SK-N-SH (cell line): ENCODE measurements around the gene RDH16. TPM values are rescaled to one million over a fixed set of nuclear protein-coding genes. Genes with fewer than 3 reads are reported as not detected.

Experiments used
- CTCF ChIA-PET: fragments of 300-600, 350-600 bp; formaldehyde crosslinking; extraction: SDS; loops from one replicate; lab custom pipeline; 2021; lab: Yijun Ruan, JAX
- POLR2A ChIA-PET: fragments of 350-600 bp; sonication (Branson Sonifier 250); formaldehyde crosslinking; extraction: SDS; loops from one replicate; lab custom pipeline; 2020; ENCODE audit warnings: antibody characterized with exemption, inconsistent platforms; lab: Yijun Ruan, JAX
- DNase-seq: peaks from one replicate; pipeline ENCODE4 v3.0.0; 2012
- H2AFZ ChIP-seq: fragments of 200-600 bp; sonication (generic); 2 replicates; pipeline ENCODE4 v1.8.1; 2016; ENCODE audit warnings: antibody characterized with exemption, mild to moderate bottlenecking, low read depth
- H3F3A ChIP-seq: fragments of 200-600 bp; sonication (generic); replicated peaks from 2 replicates; pipeline ENCODE3; 2016; ENCODE audit warnings: antibody characterized with exemption, mild to moderate bottlenecking; ENCODE audit not compliant: insufficient read depth
- H3K27ac ChIP-seq, 2 experiments: fragments of 200-500 bp in 1 of 2; fragments of 200-600 bp in 1 of 2; sonication (Bioruptor generic) in 1 of 2; sonication (generic), shearing (Covaris generic) in 1 of 2; 2 replicates each; pipeline versions ENCODE4 v1.5.1 to v1.6.1; 2014 to 2016; ENCODE audit warnings: low read depth in 2 of 2, inconsistent platforms in 1 of 2, low read length in 1 of 2, mild to moderate bottlenecking in 1 of 2, mixed read lengths in 1 of 2
- H3K27me3 ChIP-seq: fragments of 200-600 bp; sonication (generic), shearing (Covaris generic); 2 replicates; pipeline ENCODE4 v1.6.1; 2016; ENCODE audit warnings: mixed run types; ENCODE audit not compliant: insufficient read depth
- H3K36me3 ChIP-seq, 2 experiments: fragments of 200-500 bp in 1 of 2; fragments of 200-600 bp in 1 of 2; sonication (Bioruptor generic) in 1 of 2; sonication (generic) in 1 of 2; replicated peaks in 1 of 2; 2 replicates each; pipeline versions ENCODE3 to v1.5.1; 2014 to 2016; ENCODE audit warnings: low read length in 1 of 2, mild to moderate bottlenecking in 1 of 2; ENCODE audit not compliant: insufficient read depth in 2 of 2, control insufficient read depth in 1 of 2
- H3K4me1 ChIP-seq, 2 experiments: fragments of 200-500 bp in 1 of 2; fragments of 200-600 bp in 1 of 2; sonication (Bioruptor generic) in 1 of 2; sonication (generic), shearing (Covaris generic) in 1 of 2; 2 replicates each; pipeline versions ENCODE4 v1.5.1 to v1.6.1; 2014 to 2016; ENCODE audit warnings: low read depth in 1 of 2, low read length in 1 of 2, mixed run types in 1 of 2; ENCODE audit not compliant: insufficient read depth in 2 of 2, control insufficient read depth in 1 of 2
- H3K4me2 ChIP-seq: fragments of 200-600 bp; sonication (generic), shearing (Covaris generic); 2 replicates; pipeline ENCODE4 v1.6.1; 2017; ENCODE audit warnings: mixed run types
- H3K4me3 ChIP-seq, 2 experiments: fragments of 200-500 bp in 1 of 2; fragments of 200-600 bp in 1 of 2; sonication (Bioruptor generic) in 1 of 2; sonication (generic), shearing (Covaris generic) in 1 of 2; 2 replicates each; pipeline versions ENCODE4 v1.5.1 to v1.8.1; 2014 to 2016; ENCODE audit warnings: low read depth in 2 of 2, inconsistent platforms in 1 of 2, low read length in 1 of 2, mild to moderate bottlenecking in 1 of 2, mixed read lengths in 1 of 2, moderate library complexity in 1 of 2
- H3K79me2 ChIP-seq: fragments of 200-600 bp; sonication (generic); 2 replicates; pipeline ENCODE4 v1.8.1; 2017; ENCODE audit warnings: mild to moderate bottlenecking; ENCODE audit not compliant: insufficient read depth
- H3K9ac ChIP-seq: fragments of 200-600 bp; sonication (generic); 2 replicates; pipeline ENCODE4 v1.6.1; 2017; ENCODE audit warnings: mixed run types
- H3K9me2 ChIP-seq: fragments of 200-600 bp; sonication (generic); 2 replicates; pipeline ENCODE4 v1.6.1; 2017; ENCODE audit warnings: mixed run types
- H3K9me3 ChIP-seq: fragments of 200-600 bp; sonication (generic); 2 replicates; pipeline ENCODE4 v1.6.1; 2017; ENCODE audit warnings: mixed run types, mild to moderate bottlenecking, moderate library complexity
- H4K20me1 ChIP-seq: fragments of 200-600 bp; sonication (generic); 2 replicates; pipeline ENCODE4 v1.6.1; 2017; ENCODE audit warnings: mild to moderate bottlenecking, mixed run types; ENCODE audit not compliant: insufficient read depth
- ELF1 ChIP-seq: IDR thresholded peaks from 2 replicates; pipeline ENCODE4 v1.4.0; 2012
- EP300 ChIP-seq, 2 experiments: IDR thresholded peaks; 2 replicates each; pipeline versions ENCODE4 v1.4.0 to v1.6.1; 2012; ENCODE audit warnings: borderline replicate concordance in 1 of 2, low read depth in 1 of 2, low read length in 1 of 2
- EZH2phosphoT487 ChIP-seq: fragments of 200-600 bp; sonication (generic); IDR thresholded peaks from 2 replicates; pipeline ENCODE4 v1.6.1; 2017; ENCODE audit warnings: low read depth, mixed run types, mild to moderate bottlenecking, antibody characterized with exemption, moderate library complexity, borderline replicate concordance
- FOXM1 ChIP-seq: IDR thresholded peaks from 2 replicates; pipeline ENCODE4 v1.4.0; 2012; ENCODE audit warnings: low read depth, mild to moderate bottlenecking
- GATA2 ChIP-seq: sonication (generic); formaldehyde crosslinking; IDR thresholded peaks from 2 replicates; pipeline ENCODE4 v1.5.0; 2020; ENCODE audit warnings: mild to moderate bottlenecking, missing genetic modification reagents
- JUND ChIP-seq: IDR thresholded peaks from 2 replicates; pipeline ENCODE4 v1.4.0; 2012
- MEF2A ChIP-seq: IDR thresholded peaks from 2 replicates; pipeline ENCODE4 v1.4.0; 2012; ENCODE audit warnings: low read depth, borderline replicate concordance
- MXI1 ChIP-seq: IDR thresholded peaks from 2 replicates; pipeline ENCODE4 v1.6.1; 2012; ENCODE audit warnings: mild to moderate bottlenecking, low read depth, low read length, improper control_type of control experiment
- NFIC ChIP-seq: IDR thresholded peaks from 2 replicates; pipeline ENCODE4 v1.4.0; 2012; ENCODE audit warnings: borderline replicate concordance
- NRF1 ChIP-seq: IDR thresholded peaks from 2 replicates; pipeline ENCODE4 v1.6.1; 2012; ENCODE audit warnings: low read depth, mild to moderate bottlenecking, low read length
- RAD21 ChIP-seq: IDR thresholded peaks from 2 replicates; pipeline ENCODE4 v1.6.1; 2012; ENCODE audit warnings: mild to moderate bottlenecking, low read length
- RCOR1 ChIP-seq: fragments of 150-350 bp; IDR thresholded peaks from 2 replicates; pipeline ENCODE4 v1.6.1; 2017; ENCODE audit warnings: antibody characterized with exemption, low read length
- RFX5 ChIP-seq: IDR thresholded peaks from 2 replicates; pipeline ENCODE4 v1.6.1; 2012; ENCODE audit warnings: mild to moderate bottlenecking, improper control_type of control experiment, low read length
- TCF12 ChIP-seq: IDR thresholded peaks from 2 replicates; pipeline ENCODE4 v1.4.0; 2012
- WGBS: methylation state at CpG from one replicate; pipeline ENCODE4 v1.1.6; 2017; ENCODE audit warnings: low lambda C conversion rate; 5-methylcytosine and 5-hydroxymethylcytosine counted together
- polyA plus RNA-seq, 3 experiments: library from polyadenylated mRNA; depleted of rRNA; stranded (reverse); fragments of >200 nt; gene quantifications; 2 replicates each; pipeline ENCODE4 v1.2.3, GENCODE V29; 2012
- TF ChIP-seq, protein P1 (sequence below): fragments of 150-350 bp; IDR thresholded peaks from 2 replicates; pipeline ENCODE4 v1.6.1; 2016; ENCODE audit warnings: mild to moderate bottlenecking, low read depth, low read length
- TF ChIP-seq, protein P2 (sequence below): fragments of 150-350 bp; IDR thresholded peaks from 2 replicates; pipeline ENCODE4 v1.6.1; 2017; ENCODE audit warnings: antibody characterized with exemption, low read length, low read depth, borderline replicate concordance
- TF ChIP-seq, protein P3 (sequence below): IDR thresholded peaks from 2 replicates; pipeline ENCODE4; 2012
- TF ChIP-seq, protein P4 (sequence below): IDR thresholded peaks from 2 replicates; pipeline ENCODE4 v1.6.1; 2012; ENCODE audit warnings: mild to moderate bottlenecking, low read depth, low read length, moderate library complexity
- TF ChIP-seq, protein P5 (sequence below): IDR thresholded peaks from 2 replicates; pipeline ENCODE4 v1.4.0; 2012; ENCODE audit warnings: low read depth

RDH16 gene
- polyA plus RNA-seq, 1 of the 3 experiments (the other 2 are of a cell fraction) = 0.12 TPM

DNA sequence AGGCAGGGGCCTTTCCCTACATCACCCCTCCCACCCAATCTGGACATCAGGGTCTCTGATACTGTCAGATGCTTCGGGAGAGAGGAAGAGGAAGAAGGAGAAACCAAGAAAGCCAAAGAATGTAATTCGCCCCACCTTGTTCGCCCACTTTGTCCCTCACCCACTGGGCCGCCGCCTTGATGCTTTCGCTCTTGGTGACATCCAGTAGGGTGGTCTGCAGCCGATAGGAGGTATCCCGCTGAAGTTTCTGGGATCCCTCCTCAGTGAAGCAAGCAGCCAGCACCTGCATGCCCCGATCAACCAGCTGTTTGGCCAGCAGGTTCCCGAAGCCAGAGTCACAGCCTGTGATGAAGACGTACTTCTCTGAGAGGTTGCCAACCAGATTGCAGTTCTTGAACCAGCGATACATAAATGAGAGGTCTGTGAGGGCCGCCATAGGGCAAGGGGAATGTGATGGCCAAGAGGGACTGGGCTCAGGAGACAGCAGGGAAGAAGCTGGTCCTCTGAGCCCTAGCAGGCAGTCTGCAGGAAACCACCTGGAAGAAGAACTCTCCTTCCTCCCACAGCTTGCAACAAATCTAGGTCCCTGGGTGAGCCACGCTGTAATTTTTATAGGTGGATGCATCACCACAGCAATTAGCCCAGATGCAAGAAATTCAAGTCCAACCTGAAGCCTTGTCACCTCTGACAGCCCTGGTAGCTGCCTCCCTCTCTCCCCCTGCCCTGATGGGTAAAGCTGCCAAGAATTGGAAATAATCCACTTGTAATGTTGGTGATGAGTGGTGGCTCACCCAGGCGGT lies 23.4 kb downstream of the RDH16 start, which contains the start of gene SDR9C7:
SDR9C7 (minus strand) TSS at position 583 of the 800 bp plus-strand sequence; CDS start at position 436, 147 bp downstream.
- H4K20me1 ChIP-seq = no peaks in the 10 kb centered on the region
- no peak within 1 kb of the TSS for H3K9ac ChIP-seq
- H3K4me3 ChIP-seq = no peak within 1 kb of the TSS
- H3K4me1 ChIP-seq = peaks cover 0 to 4% of the 10 kb centered on the region in 2 experiments; a peak in 3 of 4 replicates
- no peak for DNase-seq
- no peak within 1 kb of the TSS for H3K4me2 ChIP-seq
- TF ChIP-seq RAD21 (no peak), NFIC (no peak), EZH2phosphoT487 (no peak), GATA2 (no peak), NRF1 (no peak), FOXM1 (no peak), TCF12 (no peak), MXI1 (no peak), RCOR1 (no peak), JUND (no peak), ELF1 (no peak), RFX5 (no peak), EP300 (IDR thresholded peaks at IDR 0.05; ENCODE audit: borderline replicate concordance in 1 of 2, low read depth in 1 of 2, low read length in 1 of 2) (no peak), MEF2A (no peak)
- TF ChIP-seq, protein P1, sequence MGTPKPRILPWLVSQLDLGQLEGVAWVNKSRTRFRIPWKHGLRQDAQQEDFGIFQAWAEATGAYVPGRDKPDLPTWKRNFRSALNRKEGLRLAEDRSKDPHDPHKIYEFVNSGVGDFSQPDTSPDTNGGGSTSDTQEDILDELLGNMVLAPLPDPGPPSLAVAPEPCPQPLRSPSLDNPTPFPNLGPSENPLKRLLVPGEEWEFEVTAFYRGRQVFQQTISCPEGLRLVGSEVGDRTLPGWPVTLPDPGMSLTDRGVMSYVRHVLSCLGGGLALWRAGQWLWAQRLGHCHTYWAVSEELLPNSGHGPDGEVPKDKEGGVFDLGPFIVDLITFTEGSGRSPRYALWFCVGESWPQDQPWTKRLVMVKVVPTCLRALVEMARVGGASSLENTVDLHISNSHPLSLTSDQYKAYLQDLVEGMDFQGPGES = no peak
- TF ChIP-seq, protein P2, sequence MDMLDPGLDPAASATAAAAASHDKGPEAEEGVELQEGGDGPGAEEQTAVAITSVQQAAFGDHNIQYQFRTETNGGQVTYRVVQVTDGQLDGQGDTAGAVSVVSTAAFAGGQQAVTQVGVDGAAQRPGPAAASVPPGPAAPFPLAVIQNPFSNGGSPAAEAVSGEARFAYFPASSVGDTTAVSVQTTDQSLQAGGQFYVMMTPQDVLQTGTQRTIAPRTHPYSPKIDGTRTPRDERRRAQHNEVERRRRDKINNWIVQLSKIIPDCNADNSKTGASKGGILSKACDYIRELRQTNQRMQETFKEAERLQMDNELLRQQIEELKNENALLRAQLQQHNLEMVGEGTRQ = no peak
- TF ChIP-seq, protein P3, sequence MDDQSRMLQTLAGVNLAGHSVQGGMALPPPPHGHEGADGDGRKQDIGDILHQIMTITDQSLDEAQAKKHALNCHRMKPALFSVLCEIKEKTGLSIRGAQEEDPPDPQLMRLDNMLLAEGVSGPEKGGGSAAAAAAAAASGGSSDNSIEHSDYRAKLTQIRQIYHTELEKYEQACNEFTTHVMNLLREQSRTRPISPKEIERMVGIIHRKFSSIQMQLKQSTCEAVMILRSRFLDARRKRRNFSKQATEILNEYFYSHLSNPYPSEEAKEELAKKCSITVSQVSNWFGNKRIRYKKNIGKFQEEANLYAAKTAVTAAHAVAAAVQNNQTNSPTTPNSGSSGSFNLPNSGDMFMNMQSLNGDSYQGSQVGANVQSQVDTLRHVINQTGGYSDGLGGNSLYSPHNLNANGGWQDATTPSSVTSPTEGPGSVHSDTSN = no peak
- TF ChIP-seq, protein P4, sequence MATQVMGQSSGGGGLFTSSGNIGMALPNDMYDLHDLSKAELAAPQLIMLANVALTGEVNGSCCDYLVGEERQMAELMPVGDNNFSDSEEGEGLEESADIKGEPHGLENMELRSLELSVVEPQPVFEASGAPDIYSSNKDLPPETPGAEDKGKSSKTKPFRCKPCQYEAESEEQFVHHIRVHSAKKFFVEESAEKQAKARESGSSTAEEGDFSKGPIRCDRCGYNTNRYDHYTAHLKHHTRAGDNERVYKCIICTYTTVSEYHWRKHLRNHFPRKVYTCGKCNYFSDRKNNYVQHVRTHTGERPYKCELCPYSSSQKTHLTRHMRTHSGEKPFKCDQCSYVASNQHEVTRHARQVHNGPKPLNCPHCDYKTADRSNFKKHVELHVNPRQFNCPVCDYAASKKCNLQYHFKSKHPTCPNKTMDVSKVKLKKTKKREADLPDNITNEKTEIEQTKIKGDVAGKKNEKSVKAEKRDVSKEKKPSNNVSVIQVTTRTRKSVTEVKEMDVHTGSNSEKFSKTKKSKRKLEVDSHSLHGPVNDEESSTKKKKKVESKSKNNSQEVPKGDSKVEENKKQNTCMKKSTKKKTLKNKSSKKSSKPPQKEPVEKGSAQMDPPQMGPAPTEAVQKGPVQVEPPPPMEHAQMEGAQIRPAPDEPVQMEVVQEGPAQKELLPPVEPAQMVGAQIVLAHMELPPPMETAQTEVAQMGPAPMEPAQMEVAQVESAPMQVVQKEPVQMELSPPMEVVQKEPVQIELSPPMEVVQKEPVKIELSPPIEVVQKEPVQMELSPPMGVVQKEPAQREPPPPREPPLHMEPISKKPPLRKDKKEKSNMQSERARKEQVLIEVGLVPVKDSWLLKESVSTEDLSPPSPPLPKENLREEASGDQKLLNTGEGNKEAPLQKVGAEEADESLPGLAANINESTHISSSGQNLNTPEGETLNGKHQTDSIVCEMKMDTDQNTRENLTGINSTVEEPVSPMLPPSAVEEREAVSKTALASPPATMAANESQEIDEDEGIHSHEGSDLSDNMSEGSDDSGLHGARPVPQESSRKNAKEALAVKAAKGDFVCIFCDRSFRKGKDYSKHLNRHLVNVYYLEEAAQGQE = no peak
- TF ChIP-seq, protein P5, sequence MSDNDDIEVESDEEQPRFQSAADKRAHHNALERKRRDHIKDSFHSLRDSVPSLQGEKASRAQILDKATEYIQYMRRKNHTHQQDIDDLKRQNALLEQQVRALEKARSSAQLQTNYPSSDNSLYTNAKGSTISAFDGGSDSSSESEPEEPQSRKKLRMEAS = no peak
- no peaks in the 10 kb centered on the region for H3K36me3 ChIP-seq
- ChIA-PET CTCF (no interaction called here), POLR2A (no interaction called here)
- no peak within 1 kb of the TSS for H2AFZ ChIP-seq
- no peak within 1 kb of the TSS for H3K27ac ChIP-seq
- no peaks in the 10 kb centered on the region; the same call in 1 of the 2 replicates for H3K27me3 ChIP-seq
- H3F3A ChIP-seq = no peaks in the 10 kb centered on the region
- H3K9me3 ChIP-seq = no peaks in the 10 kb centered on the region
- H3K79me2 ChIP-seq = no peaks in the 10 kb centered on the region
- no peaks in the 10 kb centered on the region for H3K9me2 ChIP-seq
- 53% methylated on average over 14 of the region's 15 CpGs for WGBS
